CD4-positive, alpha-beta T cell treated with Interferon alpha-2 for 1 hour (primary cell): ENCODE data around the gene SLIT3.

Source experiments
- DNase-seq, 2 donors: peaks; one replicate each; pipeline ENCODE4 v3.0.0-alpha.2; 2020 to 2022

SLIT3 gene

GRCh38 chr5:169298193-169298592 is 2.7 kb downstream of the SLIT3 start:
- no peak for DNase-seq

GRCh38 chr5:169296419-169297143 is 4.4 kb downstream of the SLIT3 start:
- no peak for DNase-seq

DNA sequence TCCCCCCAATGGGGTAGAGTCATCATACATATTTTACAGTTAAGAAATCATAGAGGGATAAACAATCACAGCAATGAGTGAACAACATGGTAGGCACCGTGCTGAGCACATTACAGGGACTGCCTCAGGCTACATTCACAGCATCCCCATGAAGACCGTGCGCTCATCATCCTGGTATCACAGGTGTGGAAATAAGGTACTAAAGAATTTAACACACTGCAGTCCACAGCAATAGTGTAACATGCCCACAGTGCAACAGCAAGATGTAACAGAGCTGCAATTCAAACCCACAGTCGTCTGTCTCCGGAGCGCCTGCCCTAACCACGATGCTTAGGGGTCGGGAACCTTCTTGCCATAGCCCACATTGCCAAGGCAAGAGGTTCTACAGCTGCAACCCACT is 5.6 kb downstream of the SLIT3 start:
- no peak for DNase-seq

DNA sequence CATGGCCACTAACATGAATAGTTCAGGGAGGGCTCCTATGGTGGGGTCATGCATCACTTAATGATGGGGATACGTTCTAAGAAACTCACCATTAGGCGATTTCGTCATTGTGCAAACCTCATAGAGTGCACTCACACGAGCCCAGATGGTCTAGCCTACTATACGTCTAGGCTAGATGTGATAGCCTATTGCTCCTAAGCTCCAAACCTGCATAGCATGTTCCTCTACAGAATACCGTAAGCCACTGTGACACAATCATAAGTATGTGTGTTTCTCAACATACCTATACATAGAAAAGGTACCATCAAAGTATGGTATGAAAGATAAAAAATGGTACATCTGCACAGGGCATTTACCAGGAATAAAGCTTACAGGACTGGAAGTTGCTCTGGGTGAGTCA is 6.3 kb downstream of the SLIT3 start:
- no peak for DNase-seq

DNA sequence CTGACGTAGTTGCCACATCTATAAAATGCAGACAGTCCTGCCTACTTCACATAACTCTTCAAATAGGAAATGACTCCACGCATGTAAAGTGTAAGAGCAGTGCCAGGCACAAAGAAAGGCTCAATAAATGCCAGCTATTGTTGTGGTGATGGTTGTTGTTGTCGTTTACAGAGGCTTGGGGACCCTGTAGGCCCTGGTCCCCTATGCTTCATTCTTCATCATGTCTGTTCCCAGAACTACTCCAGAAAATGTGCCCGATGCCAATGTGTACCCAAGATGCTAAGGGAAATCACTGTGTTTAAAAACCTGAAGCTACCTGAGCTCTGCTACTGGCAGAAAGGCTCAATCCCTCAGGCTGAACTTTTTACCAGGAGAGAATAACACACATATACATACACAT is 9.1 kb downstream of the SLIT3 start:
- DNase-seq, result no peak

- DNase-seq, result no peak
Observed at GRCh38 chr5:169290895-169291294, 10.0 kb downstream of the SLIT3 start.

- no peak for DNase-seq
Observed at GRCh38 chr5:169289520-169289919, 11.4 kb downstream of the SLIT3 start.

- no peak for DNase-seq
Observed at GRCh38 chr5:169288066-169288930, 12.6 kb downstream of the SLIT3 start.

DNA sequence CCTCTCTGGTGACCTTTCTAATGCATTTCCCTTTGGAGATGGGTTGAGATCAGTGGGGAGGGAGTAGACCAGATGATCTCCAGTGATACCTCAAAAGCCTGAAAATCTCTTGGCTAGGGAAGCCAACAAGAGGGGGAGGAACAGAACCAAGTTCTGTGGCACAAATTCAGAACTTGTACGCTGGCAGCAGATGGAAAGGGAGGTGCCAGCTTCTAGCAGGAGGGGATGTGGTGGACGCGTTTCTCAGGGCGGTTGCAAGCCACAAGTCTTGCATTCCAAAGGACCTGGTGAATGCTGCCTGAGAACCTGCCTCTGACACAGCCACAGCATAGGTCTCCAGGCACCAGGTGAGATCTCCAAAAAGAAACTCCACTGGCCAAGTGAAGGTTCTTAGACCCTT is 13.4 kb downstream of the SLIT3 start:
- no peak for DNase-seq

DNA sequence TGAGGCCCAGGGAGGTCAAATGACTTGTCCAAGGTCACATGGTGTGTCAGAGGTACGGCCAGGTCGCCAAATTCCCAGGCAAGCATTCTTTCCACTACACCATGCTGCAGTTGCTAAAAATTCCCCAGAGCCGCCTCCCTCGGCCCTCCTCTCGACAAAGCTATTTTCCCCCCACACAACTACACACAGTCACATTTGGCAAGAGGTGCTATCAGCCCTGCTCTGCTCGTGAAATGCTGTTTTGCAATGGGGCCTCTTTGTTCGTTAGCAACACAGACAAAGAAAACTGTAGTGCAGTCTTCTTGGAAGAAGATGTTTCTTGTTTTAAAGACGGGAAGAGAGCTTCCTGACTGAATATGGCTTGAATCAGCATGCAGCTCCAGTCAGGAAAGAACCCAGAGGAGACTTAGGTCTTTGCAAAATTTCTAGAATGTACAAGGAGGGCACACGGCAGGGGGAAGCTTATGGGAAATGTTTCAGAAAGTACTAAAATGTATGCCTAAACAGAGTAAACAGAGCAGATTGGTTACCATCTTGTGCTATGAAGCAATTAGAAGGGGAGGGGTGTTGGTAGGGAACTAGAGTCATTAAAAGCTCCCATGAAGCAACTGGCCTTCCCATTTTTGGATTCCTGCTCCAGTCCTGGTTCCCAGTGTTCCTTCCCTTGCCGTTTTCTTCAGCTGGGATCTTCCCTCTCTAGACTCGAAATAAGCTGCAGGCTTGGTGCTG is 14.2 kb downstream of the SLIT3 start:
- DNase-seq, result no peak

DNA sequence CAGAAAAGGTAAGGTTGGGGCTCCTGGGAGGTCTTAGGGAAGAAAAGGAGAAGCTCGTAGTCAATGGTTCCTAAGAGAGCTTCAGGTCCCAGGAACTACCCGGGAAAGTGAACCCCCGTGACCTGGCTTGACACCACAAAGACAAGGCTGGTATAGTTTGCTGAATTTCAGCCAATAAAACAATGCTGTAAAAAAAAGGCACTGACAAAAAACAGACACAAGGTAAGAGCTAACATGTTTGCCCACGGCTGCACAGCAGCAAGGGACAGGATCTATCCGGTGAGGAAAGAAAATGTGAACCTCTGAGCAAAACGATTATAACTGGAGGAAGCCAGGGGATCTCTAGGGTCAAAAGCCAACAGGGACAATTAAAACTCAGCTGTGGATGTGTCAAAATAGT is 17.1 kb downstream of the SLIT3 start:
- DNase-seq, result no peak

DNA sequence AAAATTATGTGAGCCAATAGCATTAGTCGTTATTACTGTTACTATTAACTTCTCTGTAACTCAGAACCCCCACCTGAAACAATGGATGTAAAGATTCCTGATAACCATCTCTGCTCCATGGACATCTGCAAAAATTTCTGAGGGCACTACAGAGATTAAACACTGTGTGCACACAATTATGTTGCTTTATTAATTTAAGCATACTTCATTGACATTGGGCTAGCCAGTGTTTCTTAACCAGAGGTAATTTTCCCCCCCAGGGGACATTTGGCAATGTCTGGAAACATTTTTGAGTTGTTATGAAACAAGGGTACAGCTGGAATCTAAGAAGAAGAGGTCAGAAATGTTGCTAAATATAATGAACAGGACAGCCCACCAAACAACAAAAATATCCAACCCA is 19.3 kb downstream of the SLIT3 start:
- no peak for DNase-seq

- DNase-seq, result no peak
Observed at GRCh38 chr5:169280696-169281095, 20.2 kb downstream of the SLIT3 start.

- DNase-seq, result no peak
Observed at GRCh38 chr5:169280286-169280685, 20.7 kb downstream of the SLIT3 start.

DNA sequence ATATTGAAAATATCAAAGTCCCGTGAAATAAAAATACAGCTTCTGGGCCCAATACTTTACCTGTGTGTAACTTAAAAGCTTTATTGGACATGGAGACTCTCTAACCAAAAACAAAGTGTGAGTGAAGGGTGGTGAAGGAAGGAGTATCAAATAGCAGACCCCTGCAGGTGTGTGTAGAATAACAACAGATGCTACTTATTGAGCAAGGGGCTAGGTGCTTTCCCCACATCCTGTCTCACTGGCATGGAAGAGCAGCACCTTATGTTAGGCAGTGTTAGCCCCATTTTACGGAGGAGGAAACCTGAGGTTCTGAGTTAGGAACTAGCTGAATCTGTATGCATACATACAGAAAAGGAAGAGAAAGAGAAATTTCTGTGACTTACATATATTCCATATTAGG is 21.8 kb downstream of the SLIT3 start:
- no peak for DNase-seq

DNA sequence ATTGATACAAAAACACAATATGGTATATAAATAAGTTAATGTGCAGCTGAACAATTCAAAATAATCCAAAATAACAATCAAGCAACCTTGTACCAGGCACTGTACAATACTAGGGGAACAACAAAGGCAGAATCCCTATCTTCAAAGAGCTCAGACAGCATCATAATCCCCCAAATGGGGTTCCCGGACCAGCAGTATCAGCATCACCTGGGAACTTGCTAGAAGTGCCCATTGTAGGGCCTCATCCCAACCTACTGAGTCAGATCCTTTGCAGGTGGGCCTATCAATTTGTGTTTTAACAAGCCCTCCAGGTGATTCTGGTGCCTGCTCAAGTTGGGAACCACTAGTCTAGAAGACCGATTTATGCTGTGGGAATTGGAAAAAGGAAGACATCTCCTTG is 27.1 kb downstream of the SLIT3 start:
- no peak for DNase-seq

- DNase-seq, result no peak
Observed at GRCh38 chr5:169273451-169273850, 27.5 kb downstream of the SLIT3 start.

DNA sequence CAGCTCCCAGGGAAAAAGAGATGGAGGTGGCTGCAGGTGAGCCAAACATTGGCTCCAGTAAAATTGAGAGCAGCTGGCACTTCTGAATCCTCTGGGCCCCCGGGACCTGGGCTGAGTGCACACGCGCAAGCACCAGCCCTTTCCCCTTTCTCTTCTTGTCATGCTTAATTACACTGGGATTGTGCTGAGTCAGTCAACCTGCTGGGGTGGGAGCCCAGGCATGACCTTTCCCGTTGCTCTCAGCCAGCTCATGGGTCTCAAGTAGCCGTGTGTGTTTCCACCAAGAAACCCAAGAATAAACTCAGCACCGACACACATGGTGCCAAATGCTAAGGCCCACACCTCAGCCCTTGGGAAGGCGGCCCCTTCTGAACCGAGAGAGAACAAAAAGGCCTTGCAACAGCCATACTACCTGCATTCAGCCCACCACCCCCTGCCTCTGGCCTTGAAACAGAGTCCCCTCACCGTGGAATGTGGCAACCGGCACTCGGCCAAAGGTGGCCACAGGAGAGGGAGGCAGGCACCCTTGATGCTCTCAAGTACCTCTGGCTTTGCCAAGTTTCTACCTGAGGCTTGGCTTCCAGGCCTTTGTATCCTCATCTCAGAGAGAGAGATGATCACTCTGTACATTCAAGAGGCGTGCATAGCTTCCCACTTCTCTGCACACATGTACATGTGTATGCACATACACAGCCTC is 28.1 kb downstream of the SLIT3 start:
- DNase-seq, result no peak

DNA sequence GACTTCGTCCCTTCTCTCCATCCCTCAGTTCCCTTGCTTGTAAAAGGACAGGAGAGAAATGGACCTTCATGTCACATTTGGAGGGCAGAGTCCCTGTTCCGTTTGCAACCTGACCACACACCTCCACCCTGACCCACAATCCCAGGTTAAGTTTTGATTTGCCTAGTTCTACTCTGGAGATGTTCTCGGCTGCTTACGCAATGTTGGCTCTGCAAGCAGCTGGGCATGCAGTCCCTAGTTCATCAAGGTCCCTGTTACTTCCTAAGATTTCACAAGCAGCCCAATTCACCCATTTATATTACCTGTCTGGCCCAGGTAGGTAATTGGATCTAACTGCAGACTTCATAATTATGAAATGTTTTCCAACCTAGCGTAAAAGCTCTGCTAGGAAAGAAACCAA is 28.8 kb downstream of the SLIT3 start:
- DNase-seq, result no peak

DNA sequence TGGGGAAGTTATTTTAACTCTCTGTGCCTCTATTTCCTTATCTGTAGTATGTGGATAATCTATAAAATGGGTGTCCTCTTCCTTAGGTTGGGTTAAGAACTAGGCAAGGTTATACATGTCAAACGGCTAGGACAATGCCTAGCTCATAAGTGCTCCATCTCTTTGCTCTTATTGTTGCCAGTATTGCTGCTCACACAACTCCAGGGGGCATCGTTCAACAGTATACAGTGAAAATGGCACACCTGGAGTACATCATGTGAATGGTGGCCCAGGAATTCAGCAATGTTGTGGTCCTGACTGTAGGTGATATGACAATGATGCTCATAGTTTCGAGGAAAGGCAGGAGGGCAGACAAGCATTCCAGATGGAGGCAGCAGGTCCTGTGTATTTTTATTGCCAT is 30.1 kb downstream of the SLIT3 start:
- DNase-seq, result no peak

GRCh38 chr5:169268019-169268418 is 32.9 kb downstream of the SLIT3 start:
- DNase-seq, result no peak

DNA sequence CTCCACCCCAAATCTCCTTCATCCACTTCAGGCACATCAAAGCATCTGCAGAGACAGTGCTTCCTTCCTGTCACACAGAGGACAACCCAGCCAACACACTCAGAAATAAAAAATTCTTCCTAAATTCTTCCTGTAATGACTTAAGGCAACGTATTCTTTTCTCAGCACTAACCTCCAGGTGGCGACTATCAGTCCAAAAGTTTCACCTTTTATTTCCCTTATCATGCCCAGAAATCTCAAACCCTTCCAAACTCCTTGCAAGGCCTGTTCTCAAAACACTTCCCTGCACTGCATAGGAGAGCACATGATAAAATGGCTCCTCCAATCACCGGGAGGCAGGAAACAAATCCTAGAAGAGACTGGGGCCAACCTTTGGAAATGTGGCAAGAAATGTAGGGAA is 35.1 kb downstream of the SLIT3 start:
- no peak for DNase-seq

DNA sequence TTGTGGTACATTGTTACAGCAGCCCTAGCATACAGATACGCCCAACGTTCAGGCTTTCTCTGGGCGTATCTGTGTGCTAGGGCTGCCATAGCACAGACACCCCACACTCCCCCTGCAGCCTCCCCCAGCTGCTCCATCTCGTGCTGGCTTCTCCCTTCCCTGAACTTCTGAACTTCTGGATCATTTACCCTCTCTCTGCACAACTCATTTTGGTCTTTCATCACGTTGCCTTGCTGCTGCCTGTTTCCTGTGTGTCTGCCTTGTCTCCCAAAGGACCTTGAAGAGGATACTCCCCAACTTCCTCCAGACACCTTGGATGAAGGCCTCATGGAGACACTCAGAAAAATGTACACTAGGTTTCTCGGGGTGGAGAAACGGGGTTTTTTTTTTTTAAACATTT is 37.3 kb downstream of the SLIT3 start:
- DNase-seq, result no peak
